ENCODE measurements around the gene CHRM2. TPM values are rescaled to one million over a fixed set of nuclear protein-coding genes. Genes with fewer than 3 reads are reported as not detected.

Gene CHRM2
- total and polyA plus RNA-seq, 9 of the 15 experiments (the other 6 are each of a cell fraction or from before 2014, with no cell fraction given): not detected

DNA sequence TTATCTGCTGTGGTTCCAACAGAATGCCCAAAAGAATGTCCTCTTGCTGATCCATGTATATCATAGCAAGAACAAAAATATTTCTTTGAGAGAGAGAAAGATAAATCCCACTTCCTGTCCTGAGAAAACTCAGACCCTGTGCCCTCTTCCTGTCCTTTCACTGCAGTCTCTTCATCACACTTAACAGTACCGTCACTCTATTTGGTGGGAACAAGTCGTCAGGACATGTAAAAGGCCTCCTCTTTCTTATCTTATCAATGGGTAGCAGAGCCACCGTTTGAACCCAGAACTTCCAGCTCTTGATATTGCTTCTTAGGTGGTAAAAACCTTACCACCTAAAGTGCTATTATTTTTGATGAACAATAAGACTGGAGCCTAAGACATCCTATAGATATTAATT, 43.9 kb downstream of the CHRM2 start:
- no peak overlapping the region for H3K4me3 ChIP-seq
- no peaks in the 10 kb centered on the region for H3K79me2 ChIP-seq (ENCODE audit: control insufficient read depth, insufficient read depth, low read length)
- H3K9me1 ChIP-seq (ENCODE audit: control insufficient read depth, insufficient read depth, low read length): no peaks in the 10 kb centered on the region
- FAIRE-seq (no peak), ATAC-seq (no peak), DNase-seq (ENCODE audit: extremely low read depth in 1 of 4, low spot score in 3 of 4) (no peak)
- no peaks in the 10 kb centered on the region for H3K27me3 ChIP-seq (ENCODE audit: control insufficient read depth in 2 of 2, insufficient read depth in 2 of 2, low read length in 2 of 2)
- no peak overlapping the region for H3K27ac ChIP-seq (ENCODE audit: extremely low read depth, low read depth, low read length)
- no peaks in the 10 kb centered on the region for H3K36me3 ChIP-seq (ENCODE audit: control insufficient read depth, insufficient read depth, low read length)
- ChIA-PET POLR2A (no interaction called here), CTCF (ENCODE audit: low intra/inter-chr PET ratio) (no interaction called here)
- intact Hi-C loops (cut with micrococcal nuclease) (no loop called here), in situ Hi-C loops (cut with MboI) (no loop called here)
- H3K4me1 ChIP-seq (replicated peaks in 1 of 2; ENCODE audit: control insufficient read depth in 2 of 2, insufficient read depth in 2 of 2, low read length in 2 of 2): no peaks in the 10 kb centered on the region
- H2AFZ ChIP-seq (ENCODE audit: low read depth, low read length): no peak overlapping the region
- BruUV-seq (replicated peaks): no TSS peak
- no peak for TF ChIP-seq PYGO2 (tag; IDR thresholded peaks at IDR 0.05)
- TF ChIP-seq MTA2 (IDR thresholded peaks at IDR 0.05; ENCODE audit: low read depth): no peak
- TF ChIP-seq LCOR (CRISPR knock-in tag; IDR thresholded peaks at IDR 0.05): no peak
- no peak for TF ChIP-seq ZFP36 (IDR thresholded peaks at IDR 0.05; ENCODE audit: low read depth, low read length, partially characterized antibody)
- TF ChIP-seq SETDB1 (IDR thresholded peaks at IDR 0.05; ENCODE audit: low read length): no peak
- no peak for TF ChIP-seq NR2F6 (CRISPR knock-in tag; IDR thresholded peaks at IDR 0.05)
- TF ChIP-seq BRCA1 (IDR thresholded peaks at IDR 0.05): no peak
- no peak for TF ChIP-seq BRCA1 (CRISPR knock-in tag; IDR thresholded peaks at IDR 0.05)
- no peak for TF ChIP-seq MLX (CRISPR knock-in tag; conservative IDR thresholded peaks at IDR 0.05)
- no peak for TF ChIP-seq KLF1 (tag; IDR thresholded peaks at IDR 0.05)
- TF ChIP-seq PTRF (tag; IDR thresholded peaks at IDR 0.05): no peak
- no peak for TF ChIP-seq ARHGAP35 (IDR thresholded peaks at IDR 0.05; ENCODE audit: partially characterized antibody)
- TF ChIP-seq, protein P1, sequence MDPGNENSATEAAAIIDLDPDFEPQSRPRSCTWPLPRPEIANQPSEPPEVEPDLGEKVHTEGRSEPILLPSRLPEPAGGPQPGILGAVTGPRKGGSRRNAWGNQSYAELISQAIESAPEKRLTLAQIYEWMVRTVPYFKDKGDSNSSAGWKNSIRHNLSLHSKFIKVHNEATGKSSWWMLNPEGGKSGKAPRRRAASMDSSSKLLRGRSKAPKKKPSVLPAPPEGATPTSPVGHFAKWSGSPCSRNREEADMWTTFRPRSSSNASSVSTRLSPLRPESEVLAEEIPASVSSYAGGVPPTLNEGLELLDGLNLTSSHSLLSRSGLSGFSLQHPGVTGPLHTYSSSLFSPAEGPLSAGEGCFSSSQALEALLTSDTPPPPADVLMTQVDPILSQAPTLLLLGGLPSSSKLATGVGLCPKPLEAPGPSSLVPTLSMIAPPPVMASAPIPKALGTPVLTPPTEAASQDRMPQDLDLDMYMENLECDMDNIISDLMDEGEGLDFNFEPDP (CRISPR knock-in tag; IDR thresholded peaks at IDR 0.05): no peak
- no peaks in the 10 kb centered on the region for H4K20me1 ChIP-seq (replicated peaks; ENCODE audit: control insufficient read depth, insufficient read depth, low read length)
- WGBS (ENCODE audit: insufficient coverage, low coverage, missing lambda C conversion rate): 0% methylated on average over 3 of the region's 3 CpGs
- H3K4me2 ChIP-seq (ENCODE audit: insufficient read depth, low read length): no peak overlapping the region
- no peaks in the 10 kb centered on the region for H3K9me3 ChIP-seq (replicated peaks; ENCODE audit: control insufficient read depth, insufficient read depth, low read depth, low read length)
- H3K9ac ChIP-seq (ENCODE audit: insufficient read depth in 1 of 2, low read depth in 2 of 2, low read length in 2 of 2): no peak overlapping the region

Measured in K562 (cell line).